Fibroblast of lung (primary cell): ENCODE data around the gene DDA1. TPM values are rescaled to one million over a fixed set of nuclear protein-coding genes. Genes with fewer than 3 reads are reported as not detected.
"Not testable (repeated sequence)": the region's sequence is repeated elsewhere in the genome, so short reads cannot be mapped to it uniquely, and the experiment has no call there.

Source experiments
- DNase-seq, 2 donors: peaks; one replicate each; pipeline versions ENCODE4 v3.0.0 to v3.0.0-alpha.2; 2010; ENCODE audit warnings: low read depth in 2 of 2
- H2AFZ ChIP-seq: 2 replicates; pipeline ENCODE4 v1.5.1; 2012; ENCODE audit warnings: low read length, control low read depth, inconsistent platforms
- H3K27ac ChIP-seq: 2 replicates; pipeline ENCODE4 v1.5.1; 2011; ENCODE audit warnings: low read length, control low read depth; ENCODE audit not compliant: insufficient read depth
- H3K27me3 ChIP-seq: 2 replicates; pipeline ENCODE4 v1.5.1; 2011; ENCODE audit warnings: mild to moderate bottlenecking, low read length; ENCODE audit not compliant: control insufficient read depth, insufficient read depth
- H3K36me3 ChIP-seq: 2 replicates; pipeline ENCODE4 v1.5.1; 2011; ENCODE audit warnings: low read length; ENCODE audit not compliant: control insufficient read depth, insufficient read depth
- H3K4me1 ChIP-seq: 2 replicates; pipeline ENCODE4 v1.5.1; 2011; ENCODE audit warnings: low read length; ENCODE audit not compliant: control insufficient read depth, insufficient read depth; ENCODE audit errors: extremely low read depth
- H3K4me2 ChIP-seq: 2 replicates; pipeline ENCODE4 v1.5.1; 2011; ENCODE audit warnings: low read length, control low read depth; ENCODE audit not compliant: insufficient read depth; ENCODE audit errors: extremely low read depth
- H3K4me3 ChIP-seq, 4 experiments: fragments of 200-600 bp in 1 of 4; sonication (generic) in 1 of 4; replicated peaks in 1 of 4; 2 replicates each; pipeline ENCODE4 v1.5.1; 2011 to 2016; ENCODE audit warnings: low read length in 4 of 4, low read depth in 3 of 4, mild to moderate bottlenecking in 3 of 4, control low read depth in 2 of 4, inconsistent platforms in 1 of 4, mixed read lengths in 1 of 4; ENCODE audit not compliant: insufficient read depth in 1 of 4; ENCODE audit errors: control extremely low read depth in 1 of 4
- H3K79me2 ChIP-seq: 2 replicates; pipeline ENCODE4 v1.5.1; 2012; ENCODE audit warnings: mild to moderate bottlenecking, low read length, inconsistent platforms; ENCODE audit not compliant: control insufficient read depth, insufficient read depth
- H3K9ac ChIP-seq: 2 replicates; pipeline ENCODE4 v1.5.1; 2011; ENCODE audit warnings: mild to moderate bottlenecking, low read length, control low read depth; ENCODE audit not compliant: insufficient read depth
- H3K9me3 ChIP-seq: 2 replicates; pipeline ENCODE4 v1.5.1; 2012; ENCODE audit warnings: low read depth, low read length; ENCODE audit not compliant: control insufficient read depth, insufficient read depth
- H4K20me1 ChIP-seq: 2 replicates; pipeline ENCODE4 v1.5.1; 2011; ENCODE audit warnings: low read length; ENCODE audit not compliant: control insufficient read depth, insufficient read depth; ENCODE audit errors: extremely low read depth
- EZH2 ChIP-seq: IDR thresholded peaks from 2 replicates; pipeline ENCODE4 v1.5.1; 2012; ENCODE audit warnings: low read length, control low read depth, mild to moderate bottlenecking; ENCODE audit errors: missing control alignments
- polyA plus RNA-seq, 2 donors: library from polyadenylated mRNA; depleted of rRNA in 1 of 2; stranded (reverse) in 1 of 2; unstranded in 1 of 2; fragments of >200 nt; gene quantifications; 2 replicates each; pipeline ENCODE4 v1.2.1, GENCODE V29; 2011 to 2012; ENCODE audit warnings: missing spikeins in 1 of 2
- total RNA-seq: library from RNA; depleted of rRNA; stranded (reverse); fragments of >200 nt; gene quantifications from 2 replicates; pipeline ENCODE4 v1.2.1, GENCODE V29; 2014
- TF ChIP-seq, protein P1 (sequence below), 2 donors: IDR thresholded peaks in 1 of 2; conservative IDR thresholded peaks in 1 of 2; 1 replicate in 1 of 2; 2 replicates in 1 of 2; pipeline ENCODE4 v1.5.1; 2011 to 2012; ENCODE audit warnings: low read length in 2 of 2, control low read depth in 1 of 2, inconsistent platforms in 1 of 2, low read depth in 1 of 2, mild to moderate bottlenecking in 1 of 2

The DDA1 gene
- total and polyA plus RNA-seq, 2 donors (not counting 1 experiment from before 2014, with no cell fraction given) = 17.7 to 42.6 TPM

DNA sequence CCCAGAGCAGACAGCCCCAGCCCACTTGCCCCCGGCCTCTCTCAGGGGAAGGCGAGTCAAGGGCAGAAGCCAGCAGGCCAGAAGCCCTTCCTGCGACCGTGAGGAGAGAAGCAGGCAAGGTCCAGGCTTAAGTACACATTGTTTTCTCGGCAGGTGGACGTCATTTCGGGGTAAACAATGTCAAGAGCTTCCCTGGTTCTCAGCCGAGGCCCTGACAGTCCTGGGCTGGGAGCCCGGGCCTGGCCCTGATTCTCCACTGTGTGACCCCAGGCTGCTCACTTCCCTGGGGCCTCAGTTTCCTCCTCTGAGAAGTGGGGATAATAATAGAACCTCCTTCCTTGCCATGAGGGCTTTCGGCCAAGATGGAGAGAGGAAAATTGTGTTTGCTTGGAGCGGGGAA, 48.4 kb downstream of the DDA1 start:
- H4K20me1 ChIP-seq = no peaks in the 10 kb centered on the region
- H3K9me3 ChIP-seq = no peaks in the 10 kb centered on the region
- no peaks in the 10 kb centered on the region for H3K4me1 ChIP-seq
- no peaks in the 10 kb centered on the region for H3K79me2 ChIP-seq
- no peak overlapping the region for H3K4me2 ChIP-seq
- TF ChIP-seq, protein P1, sequence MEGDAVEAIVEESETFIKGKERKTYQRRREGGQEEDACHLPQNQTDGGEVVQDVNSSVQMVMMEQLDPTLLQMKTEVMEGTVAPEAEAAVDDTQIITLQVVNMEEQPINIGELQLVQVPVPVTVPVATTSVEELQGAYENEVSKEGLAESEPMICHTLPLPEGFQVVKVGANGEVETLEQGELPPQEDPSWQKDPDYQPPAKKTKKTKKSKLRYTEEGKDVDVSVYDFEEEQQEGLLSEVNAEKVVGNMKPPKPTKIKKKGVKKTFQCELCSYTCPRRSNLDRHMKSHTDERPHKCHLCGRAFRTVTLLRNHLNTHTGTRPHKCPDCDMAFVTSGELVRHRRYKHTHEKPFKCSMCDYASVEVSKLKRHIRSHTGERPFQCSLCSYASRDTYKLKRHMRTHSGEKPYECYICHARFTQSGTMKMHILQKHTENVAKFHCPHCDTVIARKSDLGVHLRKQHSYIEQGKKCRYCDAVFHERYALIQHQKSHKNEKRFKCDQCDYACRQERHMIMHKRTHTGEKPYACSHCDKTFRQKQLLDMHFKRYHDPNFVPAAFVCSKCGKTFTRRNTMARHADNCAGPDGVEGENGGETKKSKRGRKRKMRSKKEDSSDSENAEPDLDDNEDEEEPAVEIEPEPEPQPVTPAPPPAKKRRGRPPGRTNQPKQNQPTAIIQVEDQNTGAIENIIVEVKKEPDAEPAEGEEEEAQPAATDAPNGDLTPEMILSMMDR (conservative IDR thresholded peaks at IDR 0.05 in 1 of 2, IDR thresholded peaks at IDR 0.05 in 1 of 2; ENCODE audit: low read depth in 1 of 2, low read length in 2 of 2) = no peak
- no peak for TF ChIP-seq EZH2
- no peak for DNase-seq
- no peak overlapping the region for H2AFZ ChIP-seq
- H3K36me3 ChIP-seq = no peaks in the 10 kb centered on the region
- no peak overlapping the region for H3K4me3 ChIP-seq
- no peak overlapping the region for H3K27ac ChIP-seq
- no peak overlapping the region for H3K9ac ChIP-seq
- H3K27me3 ChIP-seq = no peaks in the 10 kb centered on the region

DNA sequence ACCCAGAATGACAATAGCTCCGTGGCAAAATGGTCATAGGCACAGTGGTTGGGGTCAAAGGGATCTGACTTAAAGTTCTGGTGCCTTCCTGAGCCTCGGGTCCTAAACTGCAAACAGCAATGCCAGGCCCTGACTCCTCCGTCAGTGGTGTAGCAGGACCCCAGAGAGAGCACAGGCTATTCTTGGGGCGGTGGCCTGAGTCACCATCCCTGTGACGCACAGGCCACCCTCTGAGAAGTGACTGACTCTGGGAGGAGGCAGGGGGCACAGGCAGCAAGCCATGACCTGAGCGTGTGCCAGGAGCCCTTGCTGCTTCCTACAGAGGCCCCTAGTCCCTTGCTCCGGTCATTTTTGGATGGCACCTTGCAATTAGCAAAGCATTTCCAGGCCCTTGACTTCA, 49.0 kb downstream of the DDA1 start:
- no peak overlapping the region for H3K27ac ChIP-seq
- TF ChIP-seq EZH2 = no peak
- TF ChIP-seq, protein P1 (conservative IDR thresholded peaks at IDR 0.05 in 1 of 2, IDR thresholded peaks at IDR 0.05 in 1 of 2; ENCODE audit: low read depth in 1 of 2, low read length in 2 of 2) = no peak
- no peaks in the 10 kb centered on the region for H3K27me3 ChIP-seq
- no peak overlapping the region for H3K9ac ChIP-seq
- DNase-seq = peak in 1 of 2 donors; percentile 30
- no peak overlapping the region for H3K4me2 ChIP-seq
- H2AFZ ChIP-seq = no peak overlapping the region
- no peaks in the 10 kb centered on the region for H3K4me1 ChIP-seq
- H3K4me3 ChIP-seq = no peak overlapping the region
- H3K79me2 ChIP-seq = no peaks in the 10 kb centered on the region
- no peaks in the 10 kb centered on the region for H3K9me3 ChIP-seq
- no peaks in the 10 kb centered on the region for H3K36me3 ChIP-seq
- H4K20me1 ChIP-seq = no peaks in the 10 kb centered on the region

DNA sequence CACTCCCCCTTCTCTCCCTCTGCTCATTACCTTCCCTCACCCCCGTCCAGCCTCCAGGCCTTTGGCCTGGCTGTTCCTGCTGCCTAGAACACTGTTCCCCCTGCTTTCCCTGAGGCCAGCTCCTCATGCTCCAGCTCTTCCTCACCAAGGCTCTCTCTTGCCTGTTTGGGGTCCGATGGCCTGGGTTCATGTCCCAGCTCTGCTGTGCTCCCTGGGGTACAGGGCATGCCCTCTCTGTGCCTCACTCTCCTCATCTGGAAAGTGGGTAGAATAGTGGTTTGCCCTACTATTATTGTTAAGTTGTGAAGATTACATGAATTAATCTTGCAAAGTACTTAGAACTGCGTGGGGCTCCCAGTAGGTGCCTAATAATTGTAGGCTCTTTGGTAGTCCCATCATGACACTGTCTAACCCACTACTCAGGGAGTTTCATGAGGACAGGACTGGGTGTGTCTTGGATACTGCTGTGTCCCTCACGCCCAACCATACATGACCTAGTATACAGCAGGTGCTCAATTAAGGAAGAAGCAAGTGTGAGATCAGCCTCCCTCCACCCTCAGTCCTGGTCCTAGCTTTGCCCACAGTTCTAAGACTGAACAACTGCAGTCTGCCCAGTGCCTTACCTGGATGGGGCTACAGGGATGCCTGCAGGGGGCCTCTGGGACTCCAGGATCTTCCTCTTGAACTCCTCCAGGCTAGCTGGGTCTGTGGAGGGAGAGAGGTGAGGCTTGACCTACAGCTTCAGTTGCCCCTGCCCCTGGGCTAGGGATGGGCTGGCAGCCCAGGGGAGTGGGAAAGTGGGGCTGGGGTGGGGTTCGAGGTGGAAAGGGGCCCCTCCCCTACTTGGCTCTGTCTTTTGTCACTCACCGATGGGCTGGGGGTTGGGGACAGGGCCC, 50.8 kb downstream of the DDA1 start:
- Histone ChIP-seq H4K20me1 (no peaks in the 10 kb centered on the region), H3K4me1 (no peaks in the 10 kb centered on the region), H3K9ac (no peak overlapping the region), H3K79me2 (no peaks in the 10 kb centered on the region), H3K9me3 (no peaks in the 10 kb centered on the region), H3K4me2 (no peak overlapping the region), H2AFZ (no peak overlapping the region), H3K27ac (no peak overlapping the region), H3K27me3 (no peaks in the 10 kb centered on the region), H3K4me3 (no peak overlapping the region), H3K36me3 (no peaks in the 10 kb centered on the region)
- no peak for DNase-seq
- no peak for TF ChIP-seq EZH2
- TF ChIP-seq, protein P1 (conservative IDR thresholded peaks at IDR 0.05 in 1 of 2, IDR thresholded peaks at IDR 0.05 in 1 of 2; ENCODE audit: low read depth in 1 of 2, low read length in 2 of 2) = no peak

DNA sequence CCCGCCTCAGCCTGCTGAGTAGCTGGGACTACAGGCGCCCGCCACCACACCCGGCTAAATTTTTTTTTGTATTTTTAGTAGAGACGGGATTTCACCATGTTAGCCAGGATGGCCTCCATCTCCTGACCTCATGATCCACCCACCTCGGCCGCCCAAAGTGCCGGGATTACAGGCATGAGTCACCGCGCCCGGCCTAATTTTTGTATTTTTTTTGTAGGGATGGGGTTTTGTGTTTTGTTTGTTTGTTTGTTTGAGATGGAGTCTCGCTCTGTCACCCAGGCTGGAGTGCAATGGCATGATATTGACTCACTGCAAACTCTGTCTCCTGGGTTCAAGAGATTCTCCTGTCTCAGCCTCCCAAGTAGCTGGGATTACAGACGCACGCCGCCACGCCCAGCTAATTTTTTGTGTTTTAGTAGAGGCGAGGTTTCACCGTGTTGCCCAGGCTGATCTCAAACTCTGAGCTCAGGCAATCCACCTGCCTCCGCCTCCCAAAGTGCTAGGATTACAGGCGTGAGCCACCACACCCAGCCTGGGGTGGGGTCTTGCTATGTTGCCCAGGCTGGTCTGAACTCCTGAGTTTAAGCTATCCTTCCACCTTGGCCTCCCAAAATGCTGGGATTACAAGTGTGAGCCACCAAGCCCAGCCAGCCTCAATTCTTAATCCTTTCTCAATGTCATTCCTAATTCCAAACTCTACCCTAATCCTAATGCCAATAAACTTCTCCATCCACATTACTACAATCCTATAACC, 54.7 kb downstream of the DDA1 start:
- H3K79me2 ChIP-seq, H4K20me1 ChIP-seq, H3K4me2 ChIP-seq, H3K36me3 ChIP-seq, DNase-seq, H3K27me3 ChIP-seq, H2AFZ ChIP-seq, H3K4me3 ChIP-seq, H3K9me3 ChIP-seq, H3K9ac ChIP-seq, H3K4me1 ChIP-seq, H3K27ac ChIP-seq: not testable (repeated sequence)
